ENCODE measurements around the gene SNX15.

GRCh38 chr11:65013130-65013887, 13.9 kb upstream of the SNX15 start:
- TF ChIP-seq, protein P1, sequence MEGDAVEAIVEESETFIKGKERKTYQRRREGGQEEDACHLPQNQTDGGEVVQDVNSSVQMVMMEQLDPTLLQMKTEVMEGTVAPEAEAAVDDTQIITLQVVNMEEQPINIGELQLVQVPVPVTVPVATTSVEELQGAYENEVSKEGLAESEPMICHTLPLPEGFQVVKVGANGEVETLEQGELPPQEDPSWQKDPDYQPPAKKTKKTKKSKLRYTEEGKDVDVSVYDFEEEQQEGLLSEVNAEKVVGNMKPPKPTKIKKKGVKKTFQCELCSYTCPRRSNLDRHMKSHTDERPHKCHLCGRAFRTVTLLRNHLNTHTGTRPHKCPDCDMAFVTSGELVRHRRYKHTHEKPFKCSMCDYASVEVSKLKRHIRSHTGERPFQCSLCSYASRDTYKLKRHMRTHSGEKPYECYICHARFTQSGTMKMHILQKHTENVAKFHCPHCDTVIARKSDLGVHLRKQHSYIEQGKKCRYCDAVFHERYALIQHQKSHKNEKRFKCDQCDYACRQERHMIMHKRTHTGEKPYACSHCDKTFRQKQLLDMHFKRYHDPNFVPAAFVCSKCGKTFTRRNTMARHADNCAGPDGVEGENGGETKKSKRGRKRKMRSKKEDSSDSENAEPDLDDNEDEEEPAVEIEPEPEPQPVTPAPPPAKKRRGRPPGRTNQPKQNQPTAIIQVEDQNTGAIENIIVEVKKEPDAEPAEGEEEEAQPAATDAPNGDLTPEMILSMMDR (IDR thresholded peaks at IDR 0.05 in 4 of 5, conservative IDR thresholded peaks at IDR 0.05 in 1 of 5): peak; percentile 72 to 82 (median 74)
- TF ChIP-seq POLR2A (IDR thresholded peaks at IDR 0.05): peak; percentile 43 to 57

All from gastrocnemius medialis (tissue), 4 donors.